Cardiac muscle cell (in vitro differentiated cells and primary cell): ENCODE measurements around the gene PCDHB8. TPM values are rescaled to one million over a fixed set of nuclear protein-coding genes. Genes with fewer than 3 reads are reported as not detected.
"Not testable (repeated sequence)": the region's sequence is repeated elsewhere in the genome, so short reads cannot be mapped to it uniquely, and the experiment has no call there.

Source experiments
- DNase-seq, 2 donors: peaks; one replicate each; pipeline versions ENCODE4 v3.0.0 to v3.0.0-alpha.2; 2010 to 2017; ENCODE audit warnings: low read depth in 1 of 2, low spot score in 1 of 2
- H3K27ac ChIP-seq: fragments of 200-600 bp; sonication (generic); 2 replicates; pipeline ENCODE4 v1.5.1; 2016
- H3K27me3 ChIP-seq: fragments of 200-600 bp; sonication (generic); 2 replicates; pipeline ENCODE4 v1.6.0; 2016; ENCODE audit warnings: control low read depth
- H3K36me3 ChIP-seq: fragments of 200-600 bp; sonication (generic); 2 replicates; pipeline ENCODE4 v1.5.1; 2016; ENCODE audit warnings: control low read depth
- H3K4me1 ChIP-seq: fragments of 200-600 bp; sonication (generic); 2 replicates; pipeline ENCODE4 v1.8.1; 2017; ENCODE audit warnings: low read depth, mild to moderate bottlenecking, mixed run types
- H3K4me3 ChIP-seq: fragments of 200-600 bp; sonication (generic); 2 replicates; pipeline ENCODE4 v1.5.1; 2016; ENCODE audit warnings: mild to moderate bottlenecking
- H3K9me3 ChIP-seq: fragments of 200-600 bp; sonication (generic); 2 replicates; pipeline ENCODE4 v1.5.1; 2017; ENCODE audit warnings: low read depth, mild to moderate bottlenecking, control low read depth
- CTCF ChIP-seq: IDR thresholded peaks from 2 replicates; pipeline ENCODE4 v1.5.1; 2012; ENCODE audit warnings: low read depth, mild to moderate bottlenecking, low read length
- polyA plus RNA-seq: library from polyadenylated mRNA; unstranded; fragments of >200 nt; fragmentation: Nextera tagmentation; extraction: Ambion mirVana; gene quantifications from 2 replicates; pipeline ENCODE4 v1.2.1, GENCODE V29; 2016
- total RNA-seq: library from RNA; depleted of rRNA; stranded (reverse); fragments of >200 nt; gene quantifications from 2 replicates; pipeline ENCODE4 v1.2.3, GENCODE V29; 2016

Gene PCDHB8
- total and polyA plus RNA-seq, 2 experiments from 2014 or later = 6.2 to 20.8 TPM

GRCh38 chr5:141175933-141176332, 1.7 kb upstream of the PCDHB8 start:
- H3K36me3 ChIP-seq = no peaks in the 10 kb centered on the region
- TF ChIP-seq CTCF = no peak
- DNase-seq = no peak
- no peak overlapping the region for H3K27ac ChIP-seq
- H3K27me3 ChIP-seq = no peaks in the 10 kb centered on the region
- H3K4me3 ChIP-seq = no peak overlapping the region
- no peaks in the 10 kb centered on the region for H3K9me3 ChIP-seq
- no peaks in the 10 kb centered on the region for H3K4me1 ChIP-seq

GRCh38 chr5:141179371-141179770, 1.8 kb downstream of the PCDHB8 start:
- not testable (repeated sequence) for DNase-seq

GRCh38 chr5:141179876-141180275, 2.3 kb downstream of the PCDHB8 start:
- not testable (repeated sequence) for H3K27me3 ChIP-seq, DNase-seq, H3K27ac ChIP-seq, H3K9me3 ChIP-seq, H3K36me3 ChIP-seq, H3K4me3 ChIP-seq, H3K4me1 ChIP-seq

More at GRCh38 chr5:141179371-141179770, 1.8 kb downstream of the PCDHB8 start:
- H3K27ac ChIP-seq, H3K4me1 ChIP-seq, H3K27me3 ChIP-seq, H3K9me3 ChIP-seq, H3K4me3 ChIP-seq, H3K36me3 ChIP-seq: not testable (repeated sequence)

GRCh38 chr5:141180313-141180712, 2.7 kb downstream of the PCDHB8 start:
- Histone ChIP-seq H3K27ac (no peak overlapping the region), H3K4me3 (no peak overlapping the region), H3K27me3 (no peaks in the 10 kb centered on the region), H3K36me3 (no peaks in the 10 kb centered on the region), H3K9me3 (no peaks in the 10 kb centered on the region), H3K4me1 (no peaks in the 10 kb centered on the region)
- no peak for DNase-seq
- no peak for TF ChIP-seq CTCF

GRCh38 chr5:141182248-141182647, 4.7 kb downstream of the PCDHB8 start, which contains the start of gene PCDHB16:
Gene PCDHB16 (plus strand): TSS chr5:141182387. CDS start chr5:141182560, 173 bp downstream.
- H3K9me3 ChIP-seq = no peaks in the 10 kb centered on the region
- no peaks in the 10 kb centered on the region for H3K4me1 ChIP-seq
- no peaks in the 10 kb centered on the region for H3K27me3 ChIP-seq
- TF ChIP-seq CTCF = no peak
- no peaks in the 10 kb centered on the region for H3K36me3 ChIP-seq
- H3K4me3 ChIP-seq = no peak within 1 kb of the TSS
- H3K27ac ChIP-seq = no peak within 1 kb of the TSS
- peak; percentile 3 to 30 for DNase-seq

GRCh38 chr5:141184117-141184855, 6.7 kb downstream of the PCDHB8 start:
- DNase-seq, H3K9me3 ChIP-seq, H3K27me3 ChIP-seq, H3K4me3 ChIP-seq, H3K27ac ChIP-seq, H3K4me1 ChIP-seq, H3K36me3 ChIP-seq: not testable (repeated sequence)

- TF ChIP-seq CTCF = peak; percentile 21
- no peaks in the 10 kb centered on the region for H3K9me3 ChIP-seq
- H3K27me3 ChIP-seq = no peaks in the 10 kb centered on the region
- DNase-seq = peak; percentile 9 to 29
- no peaks in the 10 kb centered on the region for H3K36me3 ChIP-seq
- no peak within 1 kb of the TSS for H3K27ac ChIP-seq
- H3K4me3 ChIP-seq = peak within 1 kb of the TSS; percentile 8
- no peaks in the 10 kb centered on the region for H3K4me1 ChIP-seq
Measured at GRCh38 chr5:141186897-141187512, 9.4 kb downstream of the PCDHB8 start, which contains the start of gene PCDHB9. Gene PCDHB9 (plus strand): TSS chr5:141187161. CDS start chr5:141187319, 158 bp downstream.

- H3K27me3 ChIP-seq, H3K36me3 ChIP-seq, H3K27ac ChIP-seq, H3K9me3 ChIP-seq, H3K4me3 ChIP-seq, DNase-seq, H3K4me1 ChIP-seq: not testable (repeated sequence)
Measured at GRCh38 chr5:141188682-141189081, 11.1 kb downstream of the PCDHB8 start.

- not testable (repeated sequence) for H3K4me3 ChIP-seq, H3K9me3 ChIP-seq
Measured at GRCh38 chr5:141189131-141189530, 11.5 kb downstream of the PCDHB8 start.

More at GRCh38 chr5:141189131-141189530, 11.5 kb downstream of the PCDHB8 start:
- DNase-seq, H3K4me1 ChIP-seq, H3K27ac ChIP-seq, H3K36me3 ChIP-seq, H3K27me3 ChIP-seq: not testable (repeated sequence)
